NCI-H69 (cell line): ENCODE results near the gene PREX1.

Experiments used
- DNase-seq: peaks from one replicate; lab custom pipeline; 2025; lab: John Stamatoyannopoulos, UW

Gene PREX1

GRCh38 chr20:48582673-48582985 lies 245.2 kb downstream of the PREX1 start:
- no peak for DNase-seq

- no peak for DNase-seq
Measured at GRCh38 chr20:48581167-48581566, 246.6 kb downstream of the PREX1 start.

GRCh38 chr20:48578397-48579098 lies 249.3 kb downstream of the PREX1 start:
- DNase-seq, result no peak

GRCh38 chr20:48577557-48577956 lies 250.2 kb downstream of the PREX1 start:
- no peak for DNase-seq

- DNase-seq, result peak; percentile 34
Measured at GRCh38 chr20:48574383-48574782, 253.4 kb downstream of the PREX1 start.
